GM21515 (cell line): ENCODE data around the gene ZNF219.

Experiments used
- ATAC-seq: cut with Tn5 transposase; IDR thresholded peaks from one replicate; pipeline ENCODE4 v1.9.1; 2021; ENCODE audit not compliant: unreplicated experiment

The ZNF219 gene

DNA sequence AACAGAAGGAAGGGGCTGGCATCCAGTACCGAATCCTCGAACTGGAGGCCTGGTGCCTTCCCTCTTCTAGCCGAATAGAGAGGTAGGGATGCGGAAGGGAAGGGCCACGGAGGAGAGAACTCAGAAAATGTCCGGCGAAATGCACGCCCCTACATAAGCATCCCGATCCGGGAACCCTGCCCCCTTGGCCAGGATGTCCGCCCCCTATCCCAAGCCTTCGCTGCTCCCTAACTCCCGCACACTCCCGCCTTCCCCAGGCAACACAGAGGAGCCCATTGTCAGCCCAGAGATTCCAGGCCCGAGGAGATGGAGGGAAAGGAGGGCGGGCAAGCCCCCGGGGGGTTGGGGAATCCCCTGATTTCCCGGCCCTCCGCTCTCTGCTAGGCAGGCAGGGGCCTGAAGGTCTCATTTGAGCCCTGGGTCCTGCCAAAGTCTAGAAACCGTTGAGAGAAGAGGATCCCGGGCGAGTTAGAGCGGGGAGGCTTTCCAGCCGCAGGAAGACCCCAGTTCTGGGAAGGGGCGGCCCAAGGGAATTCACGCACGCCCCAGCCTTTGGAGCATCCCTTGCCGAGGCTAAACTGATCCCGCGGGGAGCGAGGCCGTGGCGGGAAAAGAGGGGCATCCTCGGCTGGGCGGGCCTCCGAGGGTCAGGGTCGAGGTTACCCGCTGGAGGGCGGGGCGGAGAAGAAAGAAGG, 28.9 kb downstream of the ZNF219 start:
- no peak for ATAC-seq

DNA sequence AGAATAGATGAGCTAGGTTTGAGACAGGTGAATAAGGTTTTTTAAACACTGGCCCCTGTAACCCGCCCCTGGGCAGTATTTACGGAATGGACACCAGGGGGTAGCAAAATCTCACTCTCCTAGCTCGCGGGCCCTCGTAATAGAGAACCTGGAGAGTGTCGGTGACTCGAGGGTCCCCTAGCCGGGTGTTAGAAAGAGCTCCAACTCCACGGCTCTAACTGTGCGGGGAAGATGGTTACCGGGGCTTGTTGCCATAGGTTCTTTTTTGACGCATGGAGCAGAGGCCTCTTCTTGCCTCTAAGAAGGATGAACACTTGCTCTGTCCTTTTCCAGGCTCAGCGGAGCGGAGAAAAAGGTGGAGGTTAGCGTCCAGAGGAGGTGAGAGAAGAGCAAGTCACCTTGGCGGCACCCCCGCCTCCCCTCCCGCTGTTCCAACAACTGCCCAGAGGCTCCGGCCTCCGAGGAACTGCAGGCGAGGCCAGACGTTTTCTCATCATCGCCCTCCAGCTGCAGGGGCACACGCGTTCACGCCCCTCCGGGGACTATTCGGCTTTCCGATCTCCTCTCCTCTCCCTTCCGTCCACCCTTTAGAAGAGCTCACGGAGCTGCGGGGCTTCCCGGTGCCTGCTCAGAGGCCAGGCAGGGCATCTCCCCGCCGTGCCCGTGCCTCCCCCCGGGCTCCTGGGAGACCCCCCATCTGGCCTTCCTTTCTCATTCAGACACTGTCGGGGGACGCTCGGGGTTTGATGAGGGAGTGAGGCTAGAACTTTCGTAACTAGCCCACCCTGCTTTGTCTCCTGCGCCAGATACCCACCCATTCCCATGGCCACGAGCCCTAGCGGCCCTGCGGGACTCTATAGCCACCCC, 29.7 kb downstream of the ZNF219 start:
- ATAC-seq, result no peak

DNA sequence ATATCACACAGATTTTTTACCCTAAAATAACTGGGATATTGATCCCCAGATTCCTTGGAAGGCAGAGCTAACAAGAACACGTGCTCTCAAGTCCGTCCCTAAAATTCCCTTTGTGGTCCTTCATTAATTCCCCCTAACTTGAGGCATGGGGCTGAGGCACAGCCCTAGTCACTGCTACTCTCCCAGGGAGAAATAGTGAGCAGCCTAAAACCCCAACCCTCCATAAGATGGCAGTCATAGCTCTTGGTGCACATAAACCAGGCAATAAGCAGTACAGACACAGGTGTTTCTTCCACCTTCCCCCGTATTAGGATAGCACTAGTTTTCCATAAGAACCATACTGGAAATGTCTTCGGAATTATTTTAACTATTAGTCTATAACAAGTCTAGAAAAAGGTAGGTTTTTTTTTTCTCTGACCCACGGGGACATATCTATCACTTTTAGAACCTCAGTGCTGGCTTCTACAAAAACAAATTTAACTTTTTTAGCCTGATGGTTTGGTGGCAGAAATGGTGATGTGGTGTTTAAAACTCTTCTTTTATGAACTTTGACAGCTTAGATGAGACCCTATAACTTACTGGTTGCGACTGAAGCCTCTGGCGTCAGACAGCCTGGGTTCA, 31.5 kb downstream of the ZNF219 start:
- ATAC-seq, result no peak

DNA sequence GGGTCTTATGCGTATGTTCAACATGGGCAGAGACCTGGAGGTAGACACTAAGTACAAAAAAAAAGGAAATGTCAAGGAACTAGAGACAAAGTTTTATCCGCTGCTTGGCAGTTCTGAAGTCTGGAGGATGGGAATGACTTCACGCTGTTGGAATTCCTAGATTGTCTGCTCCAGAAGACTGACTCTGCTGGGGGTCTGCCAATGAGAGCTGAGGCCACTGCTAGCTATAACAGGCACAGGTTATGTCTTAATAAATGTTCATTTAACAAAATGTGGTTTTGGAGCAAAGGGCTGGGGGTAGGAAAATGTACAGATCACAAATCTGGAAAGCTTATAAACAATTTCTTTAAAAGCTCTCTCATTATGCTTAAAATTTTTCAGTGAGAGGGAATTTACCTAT, 35.0 kb downstream of the ZNF219 start:
- ATAC-seq, result no peak

DNA sequence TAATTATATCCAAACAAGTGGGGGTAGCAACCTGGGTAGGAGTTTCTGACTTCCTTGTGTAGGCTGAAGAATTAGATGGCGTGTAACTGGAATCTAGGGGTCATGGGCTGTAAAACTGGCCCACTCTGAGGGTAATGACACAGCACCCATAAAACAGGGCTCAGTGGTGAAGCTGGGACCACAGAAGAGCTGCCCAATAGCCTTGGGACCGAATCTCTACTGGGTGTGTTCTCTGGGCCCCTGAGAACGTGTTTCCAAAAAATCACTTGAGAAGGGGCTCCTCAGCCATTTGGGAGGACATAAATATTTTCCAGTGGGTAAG, 37.1 kb downstream of the ZNF219 start:
- no peak for ATAC-seq

DNA sequence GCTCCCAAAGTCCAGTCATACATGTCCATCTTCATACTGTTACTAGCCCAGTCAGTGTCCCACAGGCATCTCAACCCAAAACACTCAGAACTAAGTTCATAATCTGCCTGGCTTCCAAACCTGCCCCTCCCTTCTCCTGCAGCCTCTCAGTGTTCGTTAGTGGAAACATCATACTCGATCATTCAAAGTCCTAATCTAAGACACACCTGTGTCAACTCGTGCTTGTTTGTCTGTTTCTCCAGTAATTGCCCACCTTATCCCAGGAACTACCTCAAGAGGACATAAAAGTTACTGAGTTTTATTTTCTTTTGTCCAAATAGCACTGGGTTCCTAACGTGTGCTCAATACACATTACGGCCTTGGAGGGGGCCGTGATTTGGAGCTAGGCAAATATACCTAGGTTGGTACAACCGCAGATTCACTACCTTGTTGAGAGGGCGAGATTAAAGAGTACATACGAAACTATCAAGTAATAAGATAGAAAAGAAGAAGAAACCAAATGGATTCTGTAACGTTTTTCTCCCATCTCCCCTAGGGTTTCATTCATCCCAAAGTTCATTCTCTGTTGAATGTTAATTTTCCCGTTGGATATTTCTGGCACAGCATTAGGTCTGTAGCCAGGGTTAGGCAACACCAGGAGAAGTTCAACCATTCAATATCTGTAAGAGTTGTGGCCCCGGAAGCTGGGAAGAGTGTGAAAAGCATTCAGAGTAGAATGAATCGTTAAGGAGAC, 37.7 kb downstream of the ZNF219 start:
- ATAC-seq, result no peak

DNA sequence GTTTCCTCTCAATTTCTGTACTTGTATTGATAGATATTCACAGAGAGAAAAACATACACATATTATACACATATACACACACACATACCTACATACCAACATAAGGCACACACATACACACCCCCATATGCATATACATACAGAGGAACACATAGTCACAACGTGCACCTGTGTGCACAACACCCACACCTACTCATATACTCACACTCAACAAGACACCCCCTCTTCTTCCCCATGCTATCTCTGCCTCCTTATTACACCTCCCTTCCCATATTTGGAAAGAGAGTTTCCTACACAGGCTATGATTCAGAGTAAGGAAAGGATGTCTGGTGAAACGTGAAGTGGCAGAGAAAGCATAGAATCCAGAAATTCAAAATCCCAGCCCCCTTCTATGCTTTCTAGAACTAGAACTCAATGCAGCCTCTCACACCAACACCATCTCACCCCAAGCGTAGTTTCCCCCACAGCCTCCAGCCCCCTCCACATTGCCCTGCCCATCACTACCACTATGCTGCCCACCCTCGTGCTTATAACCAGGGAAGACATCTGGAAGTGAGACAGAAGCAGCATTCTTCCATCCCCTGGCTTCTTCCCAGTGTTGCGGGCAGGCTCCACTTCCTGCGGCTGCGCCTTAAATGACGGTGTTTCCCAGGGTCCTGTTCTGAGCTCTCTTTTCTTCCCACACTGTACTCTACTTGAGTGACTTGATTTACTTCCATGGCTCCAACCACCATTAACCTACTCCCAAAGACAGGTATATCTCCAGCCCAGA, 38.4 kb downstream of the ZNF219 start:
- ATAC-seq, result no peak

DNA sequence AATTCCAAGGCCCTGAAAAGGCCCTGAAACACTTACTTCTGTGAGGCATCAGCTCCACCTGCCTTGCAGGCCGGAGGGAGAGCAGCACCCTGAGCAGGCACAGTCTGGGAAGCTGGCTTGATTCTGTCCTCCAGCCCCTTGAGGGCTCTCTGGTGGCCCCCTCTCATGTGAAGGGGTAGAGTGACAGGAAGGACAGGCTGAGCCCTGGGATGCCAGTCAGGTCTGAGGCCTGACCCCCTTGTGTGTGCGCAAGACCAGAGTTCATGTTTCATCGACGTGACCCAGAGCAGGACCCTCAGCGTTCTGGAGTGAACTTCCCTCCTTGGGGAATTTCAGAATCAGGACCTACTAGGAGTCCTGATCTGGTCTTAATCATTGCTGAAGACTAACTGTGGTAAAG, 39.6 kb downstream of the ZNF219 start:
- no peak for ATAC-seq

DNA sequence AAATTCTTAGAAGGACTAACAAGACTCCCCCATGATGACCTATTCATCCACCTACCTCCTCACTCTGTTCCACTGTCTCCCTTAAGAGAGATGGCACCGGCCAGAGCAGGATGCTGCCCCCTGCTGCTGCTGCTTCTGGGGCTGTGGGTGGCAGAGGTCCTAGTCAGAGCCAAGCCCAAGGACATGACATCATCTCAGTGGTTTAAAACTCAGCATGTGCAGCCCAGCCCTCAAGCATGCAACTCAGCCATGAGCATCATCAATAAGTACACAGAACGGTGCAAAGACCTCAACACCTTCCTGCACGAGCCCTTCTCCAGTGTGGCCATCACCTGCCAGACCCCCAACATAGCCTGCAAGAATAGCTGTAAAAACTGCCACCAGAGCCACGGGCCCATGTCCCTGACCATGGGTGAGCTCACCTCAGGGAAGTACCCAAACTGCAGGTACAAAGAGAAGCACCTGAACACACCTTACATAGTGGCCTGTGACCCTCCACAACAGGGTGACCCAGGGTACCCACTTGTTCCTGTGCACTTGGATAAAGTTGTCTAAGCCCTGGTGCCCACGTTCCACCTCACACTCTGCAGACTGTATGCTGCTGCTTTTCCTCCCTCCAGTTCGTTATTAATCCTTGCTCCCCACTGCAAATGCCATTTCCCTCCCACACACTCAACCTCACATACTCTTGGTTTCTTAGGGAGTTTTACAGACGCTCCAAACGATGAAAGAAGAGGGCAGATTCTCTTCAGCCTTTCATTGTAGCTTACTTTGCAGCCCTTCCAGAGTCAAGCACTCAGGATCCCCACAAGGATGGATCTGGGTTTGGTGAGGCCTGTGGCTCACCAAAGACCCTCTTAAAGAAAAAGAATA, 40.4 kb downstream of the ZNF219 start, which contains the start of gene RNASE8:
RNASE8 (plus strand) TSS at position 20 of the 873 bp plus-strand sequence; CDS start at position 91, 71 bp downstream.
- ATAC-seq, result no peak

DNA sequence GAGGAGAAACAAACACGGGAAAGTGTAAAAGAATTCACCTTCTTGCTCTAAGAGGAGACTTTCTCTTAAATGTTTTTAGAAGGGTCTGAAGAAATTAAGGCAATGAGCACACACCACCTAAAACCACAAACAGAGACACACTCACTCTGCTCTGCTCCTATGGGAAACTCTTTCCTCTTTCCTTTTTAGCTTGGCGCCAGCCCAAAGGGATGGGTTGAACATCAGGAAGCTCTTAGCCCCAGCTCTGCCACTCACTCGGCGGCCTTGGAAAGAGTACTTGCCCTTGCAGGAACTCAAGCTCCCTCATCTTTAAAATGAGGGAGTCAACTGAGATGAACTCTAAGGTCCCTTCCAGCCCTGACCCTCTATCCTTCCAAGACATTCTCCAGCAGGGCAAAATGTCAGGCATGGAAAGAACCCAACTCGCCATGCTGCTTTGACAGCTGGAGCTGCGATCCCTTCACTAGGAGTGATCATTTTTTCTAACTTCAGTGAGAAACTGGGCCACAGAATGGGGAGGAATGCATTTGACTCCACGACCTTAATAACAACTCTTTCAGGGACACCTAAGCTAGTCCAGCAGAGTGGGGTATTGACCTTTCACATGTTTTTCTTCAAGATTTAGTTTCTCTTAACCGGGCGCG, 41.8 kb downstream of the ZNF219 start:
- no peak for ATAC-seq

DNA sequence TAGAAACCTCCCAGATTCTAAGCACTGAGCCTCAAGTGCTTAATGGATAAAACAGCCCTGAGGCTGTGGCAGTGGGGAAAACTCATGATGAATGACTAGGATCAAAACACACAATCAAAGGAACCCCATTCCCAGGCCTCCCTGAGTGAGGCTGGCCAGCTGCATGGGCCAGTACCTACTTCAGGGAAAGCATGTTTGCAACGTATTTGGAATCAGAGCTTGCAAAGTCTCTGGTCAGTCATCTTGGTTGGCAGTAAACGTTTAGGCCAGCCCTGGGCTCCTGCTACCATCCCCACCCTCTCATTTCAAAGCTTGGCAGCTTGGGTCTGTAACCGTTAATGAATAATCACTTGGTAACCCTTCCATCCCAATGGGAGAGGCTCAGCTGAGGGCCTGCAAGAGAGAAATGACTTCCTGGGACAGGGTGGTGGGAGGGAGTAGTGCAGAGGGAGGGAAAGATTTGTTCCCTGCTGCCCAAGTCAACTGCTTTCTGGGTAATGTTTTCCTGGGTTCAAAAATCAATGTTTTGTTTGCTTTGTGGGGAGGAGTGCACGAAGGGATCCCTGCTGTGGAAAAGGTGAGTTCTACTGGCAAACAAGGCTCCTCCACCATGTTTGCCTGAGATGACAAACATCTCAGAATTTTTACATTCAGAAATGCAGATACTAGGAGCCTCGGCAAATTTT, 42.9 kb downstream of the ZNF219 start:
- no peak for ATAC-seq

DNA sequence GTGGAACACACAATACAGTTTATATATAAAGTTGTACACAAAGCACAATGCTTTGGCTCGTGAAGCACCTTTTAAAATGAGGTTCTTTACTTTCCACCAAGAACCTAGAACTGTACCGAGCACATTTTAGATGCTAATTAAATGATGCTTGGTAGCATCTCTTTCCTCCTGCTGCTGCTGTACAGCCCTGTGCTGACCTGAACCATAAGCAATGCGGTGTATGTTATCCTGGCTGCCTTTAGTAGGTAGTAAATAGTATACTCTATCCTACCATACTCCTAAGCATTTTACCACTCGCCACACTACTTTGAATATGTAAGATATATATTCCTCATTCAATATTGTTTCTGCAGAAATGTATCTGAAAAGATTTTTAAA, 43.7 kb downstream of the ZNF219 start:
- ATAC-seq, result no peak

DNA sequence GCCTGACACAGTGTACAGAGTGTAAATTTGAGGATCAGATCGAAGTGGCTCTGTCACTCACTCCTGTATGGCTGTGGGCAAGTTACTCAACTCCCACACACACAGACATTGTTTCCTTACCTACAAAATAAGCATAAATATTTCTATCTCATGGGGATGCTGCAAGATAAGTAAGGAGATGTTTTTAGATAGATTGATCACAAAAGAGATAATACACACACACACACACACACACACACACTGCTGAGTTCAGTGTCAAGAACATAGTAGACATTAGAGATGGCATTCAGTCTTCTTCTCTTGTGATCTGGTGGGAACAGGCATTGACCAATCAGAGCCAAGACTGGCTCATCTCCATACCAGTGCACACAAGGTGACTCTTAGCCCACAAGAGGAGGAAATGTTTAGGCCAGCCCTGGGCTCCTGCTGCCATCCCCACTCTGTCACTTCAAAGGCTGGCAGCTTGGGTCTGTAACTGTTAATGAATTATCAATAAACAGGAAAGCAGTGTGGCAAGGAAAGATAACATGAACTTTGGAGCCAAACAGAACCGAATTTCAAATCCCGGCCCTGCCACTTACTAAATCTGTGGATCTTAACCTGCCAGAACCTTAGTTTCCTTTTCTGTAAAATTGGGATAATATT, 44.2 kb downstream of the ZNF219 start:
- ATAC-seq, result no peak

DNA sequence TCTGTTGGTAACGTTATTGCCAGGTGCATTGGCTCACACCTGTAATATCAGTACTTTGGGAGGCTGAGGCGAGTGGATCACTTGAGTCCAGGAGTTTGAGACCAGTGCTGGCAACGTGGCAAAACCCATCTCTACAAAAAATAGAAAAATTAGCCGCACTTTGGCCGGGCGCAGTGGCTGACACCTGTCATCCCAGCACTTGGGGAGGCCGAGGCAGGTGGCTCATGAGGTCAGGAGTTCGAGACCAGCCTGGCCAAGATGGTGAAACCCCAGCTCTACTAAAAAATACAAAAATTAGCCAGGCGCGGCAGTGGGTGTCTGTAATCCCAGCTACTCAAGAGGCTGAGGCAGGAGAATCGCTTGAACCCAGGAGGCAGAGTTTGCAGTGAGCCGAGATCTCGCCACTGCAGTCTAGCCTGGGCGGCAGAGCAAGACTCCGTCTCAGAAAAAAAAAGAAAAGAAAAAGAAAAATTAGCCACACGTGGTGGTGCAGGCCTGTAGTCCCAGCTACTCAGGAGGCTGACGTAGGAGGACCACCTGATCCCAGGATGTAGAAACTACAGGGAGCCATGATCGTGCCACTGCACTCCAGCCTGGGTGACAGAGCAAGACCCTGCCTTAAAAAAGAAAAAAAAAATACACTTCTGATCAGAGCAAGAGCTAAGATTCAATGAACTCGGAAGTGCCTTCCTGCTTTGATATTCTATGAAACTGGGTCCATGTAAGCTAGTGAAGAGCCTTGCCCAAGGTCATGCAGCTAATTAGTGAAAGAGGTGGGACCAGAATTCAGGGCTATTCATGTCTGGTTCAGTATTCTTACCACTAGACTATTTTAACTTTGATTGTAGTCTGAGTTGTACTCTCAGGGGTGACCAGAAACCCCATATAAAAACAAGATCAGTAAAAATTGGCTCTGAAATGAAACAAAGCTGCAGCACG, 45.0 kb downstream of the ZNF219 start:
- ATAC-seq, result no peak

DNA sequence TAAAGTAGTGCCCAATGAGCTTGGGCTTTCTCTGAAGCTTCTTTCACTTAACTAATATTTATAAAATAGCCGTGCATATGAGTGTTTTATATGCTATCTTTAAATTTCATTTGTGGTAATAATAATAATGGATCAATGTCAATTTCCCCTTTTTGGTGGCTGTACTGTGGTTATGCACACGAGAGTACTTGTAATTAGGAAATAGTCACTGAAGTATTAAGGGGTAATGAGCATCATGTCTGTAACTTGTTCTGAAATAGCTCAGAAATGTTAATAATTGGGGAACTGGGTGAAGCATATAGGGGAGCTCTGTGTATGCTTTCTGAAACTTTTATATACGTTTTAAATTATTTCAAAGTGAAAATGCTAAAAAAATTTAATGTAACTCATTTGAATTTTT, 47.9 kb downstream of the ZNF219 start:
- no peak for ATAC-seq

DNA sequence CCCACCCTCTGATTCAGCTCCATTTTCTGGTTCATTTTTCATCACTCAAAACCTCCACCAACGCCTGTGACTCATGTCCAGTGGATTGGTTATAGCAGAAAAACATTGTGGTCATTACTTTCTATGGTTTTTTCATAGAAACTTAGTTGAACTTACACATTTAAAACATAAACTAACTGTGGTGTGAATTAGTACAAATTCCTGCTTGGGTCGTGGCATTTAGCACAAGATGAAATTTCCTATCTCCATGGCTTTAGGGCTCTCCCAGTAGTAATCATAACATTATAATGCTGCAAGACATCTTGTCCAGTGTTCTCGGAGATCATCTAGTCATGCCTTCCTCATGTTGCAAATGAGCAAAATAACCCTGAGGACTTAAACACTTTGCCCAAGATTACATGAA, 49.2 kb downstream of the ZNF219 start:
- no peak for ATAC-seq

DNA sequence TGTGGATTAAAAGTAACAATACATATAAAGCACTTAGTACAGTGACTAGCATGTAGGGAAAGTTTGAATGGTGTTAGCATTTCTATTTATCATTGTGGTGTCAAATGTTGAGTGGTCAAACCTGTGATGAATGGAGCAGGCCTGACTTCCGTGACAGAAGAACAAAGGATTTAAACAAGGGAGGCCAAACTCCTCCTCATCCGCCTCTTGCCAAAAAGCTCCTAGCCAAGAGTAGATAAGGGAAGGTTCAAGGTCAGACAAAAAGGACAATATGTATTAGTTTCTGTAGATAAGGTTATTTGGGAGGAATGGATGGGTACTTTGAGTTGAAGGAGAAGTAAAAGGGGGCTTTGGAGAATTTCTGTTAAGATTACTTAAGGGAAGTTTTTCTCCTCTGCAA, 49.8 kb downstream of the ZNF219 start:
- ATAC-seq, result no peak
